Frontal cortex (tissue), 4 donors: ENCODE data around the gene STOX2. TPM values are rescaled to one million over a fixed set of nuclear protein-coding genes. Genes with fewer than 3 reads are reported as not detected.
"Not testable (repeated sequence)": the region's sequence is repeated elsewhere in the genome, so short reads cannot be mapped to it uniquely, and the experiment has no call there.

Source experiments
- DNase-seq, 2 donors: peaks; one replicate each; pipeline ENCODE4 v3.0.0; 2012; ENCODE audit warnings: low spot score in 2 of 2
- FAIRE-seq: peaks from 2 replicates; lab custom pipeline; 2012; peaks lifted over from hg19 to GRCh38; lab: Jason Lieb, UNC
- total RNA-seq: library from RNA; depleted of rRNA; stranded (reverse); fragments of >200 nt; gene quantifications from one replicate; pipeline ENCODE4 v1.2.3, GENCODE V29; 2014
- donor health status: control.
- donor health status: control.
- donor health status: control.

STOX2 gene
- total RNA-seq, 1 donor from 2014 or later = 35.1 TPM

DNA sequence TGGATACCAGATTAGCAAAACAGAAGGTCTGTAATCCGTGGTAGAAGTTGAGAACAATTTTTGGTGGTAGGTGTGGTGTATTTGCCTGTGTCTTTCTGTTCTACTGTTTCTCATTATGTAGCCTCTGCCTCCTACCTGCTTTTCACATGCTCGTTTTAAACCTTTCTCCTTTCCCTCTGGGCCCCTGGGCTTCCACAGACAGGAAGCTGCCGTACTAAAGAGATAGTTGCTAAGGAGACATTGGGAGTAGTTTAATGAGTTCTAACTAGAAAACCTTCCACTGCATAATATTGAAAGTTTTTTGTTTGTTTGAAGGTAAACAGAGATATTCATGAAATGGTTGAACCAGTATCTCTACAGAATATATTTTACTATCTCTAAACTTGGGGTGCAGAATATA is 107.8 kb downstream of the STOX2 start:
- DNase-seq (no peak), FAIRE-seq (no peak)

DNA sequence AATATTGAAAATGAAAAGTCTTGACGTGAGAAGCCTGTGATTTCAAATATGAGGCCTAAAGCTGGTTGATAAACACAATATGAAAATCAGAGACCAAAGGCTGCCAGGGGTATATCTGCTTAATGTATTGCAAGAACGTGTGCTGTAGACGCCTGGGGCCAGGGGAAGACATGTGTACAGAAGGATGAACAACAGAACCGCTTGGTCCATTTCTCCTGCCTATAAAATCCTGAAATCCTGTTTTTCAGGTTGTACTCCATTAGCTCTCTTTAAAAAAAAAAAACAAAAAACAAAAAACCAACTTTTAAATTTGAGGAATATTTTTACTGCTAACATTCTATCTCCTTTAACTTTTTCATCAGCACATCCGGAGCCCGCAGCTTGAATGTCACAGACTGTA is 109.2 kb downstream of the STOX2 start:
- FAIRE-seq (no peak), DNase-seq (no peak)

DNA sequence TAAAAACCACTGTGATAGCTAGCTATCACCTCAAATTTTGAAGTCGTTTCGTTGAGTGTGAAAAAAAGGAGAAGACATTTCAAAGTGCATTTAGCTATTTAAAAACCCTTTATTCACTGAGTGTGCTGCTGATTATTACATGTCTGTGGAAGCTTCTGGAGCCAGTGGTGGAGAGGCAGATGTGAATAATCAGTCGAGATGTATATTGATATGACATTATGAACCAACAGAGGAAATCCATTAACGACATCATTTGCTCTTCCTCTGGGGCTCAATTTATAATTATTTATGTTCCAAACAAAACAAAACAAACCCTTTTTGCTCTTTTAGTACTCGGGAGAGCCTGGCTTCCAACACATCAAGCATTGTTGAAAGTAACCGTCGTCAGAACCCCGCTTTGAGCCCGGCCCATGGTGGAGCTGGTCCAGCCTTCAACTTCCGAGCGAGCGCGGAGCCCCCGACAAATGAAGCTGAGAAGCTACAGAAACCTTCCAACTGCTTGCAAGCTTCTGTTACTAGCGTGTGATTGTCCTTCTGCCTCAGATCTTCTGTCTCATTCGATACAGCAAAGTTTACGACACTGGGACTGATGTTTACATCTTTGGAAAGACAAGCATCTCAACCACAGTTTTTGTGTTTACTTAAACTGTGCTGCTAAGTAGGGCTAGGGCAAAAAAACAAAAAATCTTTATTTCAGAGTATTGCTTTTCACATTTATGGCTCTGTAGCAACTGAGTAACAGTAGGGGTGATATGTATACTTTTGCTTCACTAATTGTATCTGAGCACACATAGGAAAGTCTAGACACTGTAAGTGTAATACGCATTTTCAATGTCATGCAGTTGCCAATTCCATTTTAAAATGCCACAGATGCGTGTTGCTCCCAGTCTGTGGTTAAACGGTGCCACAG is 111.9 kb downstream of the STOX2 start:
- FAIRE-seq = no peak
- no peak for DNase-seq

DNA sequence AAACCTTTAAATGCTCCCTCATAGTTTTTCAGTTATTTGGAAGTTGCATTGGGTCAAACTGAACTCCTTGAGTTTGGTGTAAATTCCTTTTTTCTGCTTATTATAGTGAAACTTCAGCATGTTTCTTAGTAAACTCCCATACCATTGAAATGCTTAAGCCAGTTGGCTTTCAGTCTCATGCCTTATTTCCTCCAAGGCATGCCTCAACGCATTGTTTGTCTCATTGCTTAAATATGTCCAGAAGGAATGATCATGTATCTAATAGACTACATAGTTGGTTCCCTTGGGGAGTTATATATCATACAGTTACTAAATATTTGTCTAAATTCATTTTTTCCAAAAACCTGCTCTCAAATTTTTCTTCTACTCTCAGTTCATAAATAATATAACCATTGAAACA is 114.0 kb downstream of the STOX2 start:
- no peak for FAIRE-seq
- no peak for DNase-seq

DNA sequence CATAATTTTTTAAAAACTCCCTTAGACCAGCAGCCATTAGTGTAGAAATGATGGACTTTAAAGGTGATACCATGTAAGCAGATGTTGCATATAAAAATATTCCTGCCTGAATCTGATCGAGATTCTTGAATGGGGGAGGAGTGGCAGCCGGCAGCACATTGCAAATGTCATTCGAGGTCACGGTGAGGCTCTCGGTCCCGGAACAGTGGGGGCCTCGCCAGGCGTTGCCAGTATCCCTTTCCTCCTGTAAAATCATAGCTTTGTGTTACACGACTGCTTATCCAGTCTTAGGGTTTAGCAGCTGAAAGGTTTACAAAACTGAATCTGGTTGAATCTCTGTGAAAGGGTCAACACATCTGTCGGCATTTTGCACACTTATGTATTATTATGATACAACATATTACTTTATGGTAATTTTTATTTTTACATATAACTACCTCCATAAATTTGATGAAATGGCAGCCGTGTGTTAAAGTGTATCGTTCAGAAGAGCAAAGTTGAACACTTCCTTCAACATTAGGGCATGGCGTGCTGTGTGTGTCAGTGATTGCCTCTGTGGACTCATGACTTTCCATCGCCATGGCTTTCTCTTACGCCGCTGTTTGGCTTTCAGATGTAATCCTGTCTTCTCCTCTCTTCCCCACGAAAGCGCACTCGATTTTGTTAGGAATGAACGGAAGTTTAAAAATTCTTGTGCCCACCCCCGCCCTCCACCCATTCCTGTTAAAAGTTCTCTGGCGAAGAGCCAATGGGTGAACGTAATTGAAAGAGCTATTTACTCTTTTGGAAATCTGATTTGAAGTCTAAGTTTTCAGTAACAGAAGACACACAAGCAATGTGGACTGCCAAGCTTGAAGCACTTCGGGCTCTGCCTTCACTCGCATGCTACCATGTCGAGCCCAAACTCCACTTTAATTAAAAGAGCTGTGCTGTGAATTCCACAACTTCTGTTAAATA is 114.8 kb downstream of the STOX2 start:
- FAIRE-seq (no peak), DNase-seq (no peak)

DNA sequence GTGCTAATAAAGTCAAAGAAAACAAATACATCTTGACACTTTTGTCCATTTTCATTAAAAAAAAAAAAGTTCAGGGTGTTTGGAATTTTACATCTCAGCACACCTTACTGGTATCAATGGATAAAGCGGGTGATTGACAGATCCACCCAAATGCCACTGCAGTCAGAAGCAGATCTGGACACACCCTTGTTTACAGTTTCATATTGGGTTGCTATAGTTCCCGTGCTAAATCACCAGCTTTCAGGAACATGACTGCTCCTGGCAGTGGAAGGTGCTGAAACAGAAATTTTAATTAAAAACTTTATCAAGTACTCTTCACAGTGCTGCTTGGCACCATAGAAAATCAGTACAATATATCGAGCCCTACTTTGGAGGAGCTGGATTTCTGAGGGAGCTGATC is 116.3 kb downstream of the STOX2 start:
- DNase-seq (no peak), FAIRE-seq (no peak)

DNA sequence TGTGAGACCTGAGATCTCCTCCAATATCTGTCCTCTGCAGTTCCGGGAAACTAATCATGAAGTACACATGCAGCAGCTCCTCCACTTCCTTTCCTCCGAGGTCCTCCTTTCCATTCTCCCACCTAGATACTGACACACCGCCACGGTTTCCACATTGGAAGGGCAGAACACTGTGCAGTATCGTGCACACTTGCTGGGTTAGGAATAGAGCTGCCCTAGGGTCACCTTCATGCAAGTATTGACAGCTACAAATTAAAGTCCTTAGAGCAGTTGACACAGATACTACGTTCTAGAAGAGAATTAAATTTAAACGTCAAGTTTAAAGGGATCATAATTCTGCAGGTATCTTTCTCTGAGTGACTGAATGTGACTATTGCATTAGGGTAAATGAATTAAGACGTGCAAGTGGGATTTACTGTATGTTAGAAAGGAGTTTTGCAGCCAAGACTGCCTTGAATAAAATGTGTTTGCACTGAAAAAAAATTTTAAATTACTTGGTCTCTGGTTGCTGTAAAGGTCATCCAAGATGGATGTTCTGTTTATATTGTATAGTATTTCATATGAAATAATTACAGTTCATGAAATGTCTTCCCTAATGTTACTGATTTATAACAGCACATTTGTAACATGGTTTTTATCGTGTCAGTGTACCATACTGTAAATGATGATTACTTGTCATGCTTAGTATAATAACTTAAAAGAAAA is 117.7 kb downstream of the STOX2 start:
- FAIRE-seq (no peak), DNase-seq (no peak)

DNA sequence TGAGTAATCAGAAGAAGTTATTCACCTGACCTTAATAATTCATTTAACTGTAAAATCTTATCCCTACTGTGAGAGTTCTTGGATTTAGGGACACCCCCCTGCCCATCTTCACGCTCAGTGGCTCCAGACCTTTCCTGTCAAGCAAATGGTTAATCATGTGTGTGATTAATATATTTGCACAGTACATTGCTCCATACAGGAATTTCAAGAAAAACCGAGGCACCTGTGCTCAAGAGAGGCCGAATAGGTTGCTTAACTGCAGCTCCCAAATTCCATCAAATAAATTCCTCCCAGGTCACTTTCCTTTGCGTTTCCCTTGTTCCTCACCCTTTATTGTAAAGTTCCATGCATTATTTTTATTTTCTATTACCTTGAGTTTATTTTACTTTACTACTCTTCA is 119.5 kb downstream of the STOX2 start:
- DNase-seq (no peak), FAIRE-seq (no peak)

DNA sequence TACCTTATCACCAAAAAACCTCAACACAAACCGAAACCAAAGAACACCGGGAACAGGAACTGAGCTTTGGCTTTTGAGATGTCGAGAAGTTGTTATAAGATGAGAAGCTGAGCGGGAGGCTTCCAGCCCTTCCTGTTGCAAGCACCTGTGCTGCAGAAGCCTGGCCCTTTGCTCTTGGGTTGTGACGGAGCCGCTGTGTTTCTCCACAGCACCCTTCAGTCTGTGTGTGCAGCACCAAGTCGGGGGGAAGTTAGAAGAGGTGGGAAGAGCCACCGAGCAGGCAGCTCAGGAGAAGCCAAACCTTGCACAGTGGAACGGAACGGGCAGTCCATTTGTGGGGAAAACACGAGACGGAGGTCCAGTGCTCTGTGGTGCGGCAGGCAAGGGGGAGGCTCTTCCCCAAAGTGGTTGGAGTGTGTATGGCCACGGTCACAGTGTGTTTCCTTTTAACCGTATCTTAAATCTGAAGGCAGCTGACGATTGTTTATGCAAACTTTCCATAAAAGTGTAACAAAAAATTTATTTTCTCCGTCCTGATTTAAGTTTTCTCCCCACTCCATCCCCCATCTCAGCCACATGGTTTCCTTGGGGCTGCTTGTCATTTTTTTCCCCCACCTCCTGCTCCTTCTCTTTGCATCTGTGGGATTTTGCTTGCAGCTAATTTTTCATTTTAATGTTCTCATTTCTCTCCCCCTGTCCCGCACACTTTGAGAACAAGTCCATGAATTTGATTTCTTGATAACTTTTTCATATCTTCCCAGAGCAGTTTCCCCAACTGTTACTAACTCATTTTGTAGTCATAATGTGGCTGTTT is 123.7 kb downstream of the STOX2 start:
- FAIRE-seq = no peak
- no peak for DNase-seq

DNA sequence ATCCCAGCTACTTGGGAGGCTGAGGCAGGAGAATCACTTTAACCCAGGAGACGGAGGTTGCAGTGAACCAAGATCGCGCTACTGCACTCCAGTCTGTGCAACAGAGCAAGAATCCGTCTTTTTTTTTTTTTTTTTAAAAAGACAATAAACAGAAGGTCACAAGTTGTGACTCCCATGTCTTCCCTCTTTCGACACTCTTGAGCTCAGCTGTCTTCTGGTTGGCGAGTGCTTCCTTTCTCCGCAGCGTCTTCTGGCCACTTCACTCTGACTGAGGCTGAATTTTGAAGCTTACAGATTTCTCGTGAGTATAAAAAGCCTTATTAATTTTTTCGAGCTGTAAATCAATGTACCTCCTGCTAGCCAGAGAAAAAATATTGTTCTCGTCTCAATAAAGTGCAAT is 124.9 kb downstream of the STOX2 start:
- FAIRE-seq = no peak
- DNase-seq = no peak

DNA sequence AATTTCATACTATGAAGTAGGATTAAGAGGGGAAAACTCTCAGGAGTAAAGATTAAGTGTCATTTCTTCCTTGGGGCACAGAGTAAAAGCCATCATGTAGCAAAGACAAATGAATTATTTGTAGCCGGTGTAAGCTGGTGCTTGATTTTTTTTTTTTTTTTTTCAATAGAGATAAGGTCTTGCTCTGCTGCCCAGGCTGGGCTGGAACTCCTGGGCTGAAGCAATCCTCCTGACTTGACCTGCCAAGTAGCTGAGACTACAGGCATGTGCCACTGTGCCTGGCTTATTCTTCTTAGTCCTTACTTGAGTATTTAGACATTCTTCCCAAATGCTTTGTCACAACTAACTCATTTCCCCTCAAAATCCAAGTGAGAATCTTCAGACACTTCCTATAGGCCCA is 125.7 kb downstream of the STOX2 start:
- FAIRE-seq = no peak
- DNase-seq = no peak

DNA sequence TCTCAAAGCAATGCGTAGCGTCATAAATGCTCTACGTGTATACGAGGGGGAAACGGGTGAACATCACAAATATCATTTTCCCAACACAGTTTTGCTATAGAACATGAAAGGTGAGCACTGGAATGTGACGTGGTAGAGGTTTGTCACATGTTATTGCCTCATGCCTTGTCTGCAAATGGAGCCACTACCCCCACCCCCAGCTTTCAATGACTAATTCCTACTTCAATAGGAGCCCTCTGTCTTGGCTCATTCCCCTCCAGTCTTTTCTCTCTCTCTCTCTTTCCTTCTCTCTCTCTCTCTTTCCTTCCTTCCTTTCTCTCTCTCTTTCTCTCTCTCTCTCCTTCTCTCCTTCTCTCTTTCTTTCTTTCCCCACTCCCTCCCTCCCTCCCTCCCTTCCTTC is 127.0 kb downstream of the STOX2 start:
- no peak for FAIRE-seq
- DNase-seq = no peak

DNA sequence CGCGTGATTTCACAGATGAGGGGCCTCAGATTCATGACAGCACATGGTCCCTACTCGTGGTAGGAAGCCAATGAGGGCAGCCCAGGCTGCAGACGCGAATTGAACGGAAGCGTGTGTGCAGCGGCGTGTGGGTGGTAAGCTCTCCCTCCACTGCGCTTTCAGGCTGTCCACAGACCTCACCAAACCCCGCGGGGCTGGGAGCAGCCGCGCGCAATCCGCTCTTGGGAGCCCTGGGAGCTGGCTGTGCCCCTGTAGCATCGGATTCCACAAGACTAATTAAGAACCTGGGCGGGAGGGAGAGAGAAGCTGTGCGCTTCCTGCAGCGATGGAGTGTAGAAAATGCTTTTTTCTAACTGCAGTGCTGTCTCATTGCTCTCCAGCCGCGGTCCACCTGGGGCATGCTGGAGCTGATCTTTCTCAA is 134.9 kb downstream of the STOX2 start:
- no peak for FAIRE-seq
- DNase-seq = peak in 1 of 2 donors; percentile 32

DNA sequence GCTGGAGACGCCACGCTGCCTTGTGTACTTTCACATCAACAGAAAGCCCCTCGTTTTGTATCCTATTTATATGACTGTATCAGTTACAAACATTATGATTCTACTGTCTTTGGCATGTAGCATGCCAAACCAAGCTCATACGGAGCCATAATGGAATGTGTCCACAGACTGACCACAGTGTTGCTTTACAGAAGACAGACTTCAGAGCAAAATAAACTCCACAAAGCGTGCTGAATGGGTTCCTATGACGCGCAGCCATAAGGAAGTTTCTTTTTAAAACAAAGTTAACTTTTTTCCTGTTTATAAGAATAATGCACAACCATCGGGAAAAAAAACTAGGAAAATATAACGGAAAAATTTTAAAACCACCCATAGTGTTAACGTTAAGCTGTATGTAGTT is 136.0 kb downstream of the STOX2 start:
- FAIRE-seq = no peak

DNA sequence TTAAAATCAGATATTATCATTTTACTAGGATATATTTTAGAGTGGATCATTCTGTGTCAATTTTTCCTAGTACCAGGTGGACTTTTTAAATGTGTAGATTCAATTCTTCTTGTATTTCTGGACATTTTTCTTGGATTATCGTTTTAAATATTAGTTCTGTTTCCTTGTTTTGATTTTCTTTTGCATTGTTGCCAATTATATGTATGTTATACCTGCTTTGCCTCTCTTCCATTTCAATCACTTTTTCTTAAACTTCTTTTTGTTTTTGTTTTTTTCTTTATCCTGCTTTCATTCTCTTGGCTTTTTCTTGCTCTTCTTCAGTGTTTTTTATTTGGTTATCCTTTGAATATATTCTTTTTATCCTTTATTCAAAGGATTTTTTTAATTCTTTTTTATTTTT is 141.0 kb downstream of the STOX2 start:
- DNase-seq (no peak), FAIRE-seq (no peak)

More for the DNA sequence above, 136.0 kb downstream of the STOX2 start:
- DNase-seq = no peak

DNA sequence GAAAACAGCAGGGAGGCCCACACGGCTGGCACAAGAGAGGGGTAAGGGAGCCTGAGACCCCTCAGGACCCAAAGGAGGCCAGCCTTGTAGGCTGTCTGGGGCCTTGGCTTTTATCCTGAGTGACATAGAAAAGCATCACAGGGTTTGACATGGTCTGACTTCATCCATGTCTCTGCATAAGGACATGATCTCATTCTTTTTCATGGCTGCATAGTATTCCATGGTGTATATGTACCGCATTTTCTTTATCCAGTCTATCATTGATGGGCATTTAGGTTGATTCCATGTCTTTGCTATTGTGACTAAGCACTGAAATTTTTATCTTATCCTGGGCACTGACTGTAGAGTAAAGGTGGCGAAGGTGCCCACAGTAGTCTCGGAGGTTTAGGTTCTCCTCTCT is 146.2 kb downstream of the STOX2 start:
- DNase-seq, FAIRE-seq: not testable (repeated sequence)

DNA sequence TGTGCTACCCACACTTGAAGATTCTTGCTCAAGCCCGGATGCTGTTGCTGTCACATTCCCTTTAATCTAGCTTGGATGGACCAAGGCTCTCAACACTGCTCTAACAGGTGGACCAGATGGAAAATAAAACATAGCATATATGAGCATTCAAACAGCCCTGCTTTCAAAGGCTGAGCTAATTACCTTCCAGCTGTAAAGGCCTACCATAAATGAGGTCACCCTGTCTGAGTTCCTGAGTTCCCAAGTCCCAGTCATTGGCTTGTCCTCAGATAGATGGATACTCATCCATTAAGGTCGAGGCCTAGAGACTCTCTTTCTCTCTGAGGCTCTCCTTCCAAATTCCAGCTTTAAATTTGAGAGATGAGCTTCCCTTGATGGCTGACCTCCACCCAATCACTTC is 147.5 kb downstream of the STOX2 start:
- FAIRE-seq (no peak), DNase-seq (no peak)

DNA sequence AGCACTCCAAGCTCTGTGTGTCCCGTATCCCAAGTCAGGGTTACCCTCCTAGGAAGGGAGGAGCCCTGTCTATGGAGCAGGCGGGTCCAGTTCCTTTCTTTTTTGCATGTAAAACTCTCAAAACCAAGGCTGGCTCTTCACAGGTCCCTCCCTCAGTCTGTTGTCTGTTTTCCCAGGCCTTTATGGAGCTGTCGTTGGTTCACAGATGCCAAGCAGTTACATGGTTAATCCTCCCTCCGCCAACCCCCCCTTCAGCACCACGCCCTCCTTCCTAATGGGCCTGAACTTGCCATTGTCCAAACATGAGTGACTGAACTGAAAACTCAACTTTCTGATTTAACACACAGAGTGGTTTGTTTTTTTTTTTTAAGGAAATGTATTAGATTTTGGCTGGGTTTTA is 148.3 kb downstream of the STOX2 start:
- FAIRE-seq (no peak), DNase-seq (no peak)

DNA sequence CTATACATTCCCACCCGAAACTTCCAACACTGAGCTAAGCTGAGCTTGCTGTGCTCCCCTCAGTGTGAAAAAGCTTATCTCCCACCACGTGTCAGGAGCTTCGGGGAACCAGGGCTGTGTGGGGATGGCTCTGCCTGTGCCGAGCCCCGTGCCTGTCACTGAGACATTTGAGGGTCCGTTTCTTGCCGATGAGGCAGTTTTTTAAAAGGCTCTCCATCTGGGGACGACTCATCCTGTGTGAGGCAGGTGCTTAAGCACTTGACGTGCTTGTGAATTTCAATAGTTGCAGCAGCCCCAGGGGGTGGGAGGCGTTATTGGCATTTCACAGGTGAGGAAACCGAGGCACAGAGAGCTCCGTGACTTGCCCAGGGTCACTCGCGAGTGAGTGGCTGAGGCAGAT is 151.8 kb downstream of the STOX2 start:
- no peak for FAIRE-seq
- no peak for DNase-seq
